ENCODE data around the gene AKNA. TPM values are rescaled to one million over a fixed set of nuclear protein-coding genes. Genes with fewer than 3 reads are reported as not detected.

The AKNA gene
- total RNA-seq, 4 donors from 2014 or later: 10.5 to 27.1 (median 14.4) TPM

DNA sequence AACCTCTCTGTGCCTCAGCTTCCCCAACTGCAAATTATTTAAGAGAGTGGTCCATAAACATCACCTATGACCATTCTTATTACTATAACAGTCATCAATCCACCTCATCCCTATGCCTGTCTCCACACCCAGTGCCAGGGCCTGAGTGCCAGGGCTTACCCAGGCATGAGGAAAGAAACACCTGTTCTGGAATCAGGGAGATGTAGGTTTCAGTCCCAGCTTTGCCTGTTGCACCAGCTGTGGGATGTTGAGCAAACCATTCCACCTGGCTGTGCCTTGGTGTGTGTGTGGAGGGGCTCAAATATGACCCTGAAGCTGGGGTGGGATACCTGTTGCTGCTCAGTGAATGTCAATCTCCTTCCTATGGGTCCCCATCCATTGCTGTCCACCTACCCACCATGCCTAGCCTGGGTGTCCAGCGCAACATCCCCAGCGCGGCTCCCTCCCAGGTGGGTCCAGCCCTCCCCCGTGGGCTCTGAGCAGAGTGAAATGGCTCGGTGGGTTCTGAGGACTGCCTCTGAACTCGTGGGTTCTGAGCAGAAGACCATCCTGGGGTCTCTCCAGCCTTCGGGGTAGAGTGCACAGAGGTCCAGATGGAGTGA, 16.3 kb downstream of the AKNA start:
- peaks cover 30% of the 10 kb centered on the region for H3K36me3 ChIP-seq
- no peaks in the 10 kb centered on the region for H3K27me3 ChIP-seq
- WGBS: 0% methylated on average over 1 of the region's 7 CpGs
- H3K4me3 ChIP-seq: no peak overlapping the region
- peaks cover 24% of the 10 kb centered on the region for H3K4me1 ChIP-seq
- no peak overlapping the region for H3K27ac ChIP-seq
- H3K9me3 ChIP-seq: no peaks in the 10 kb centered on the region
- TF ChIP-seq EP300 (IDR thresholded peaks at IDR 0.05): no peak
- TF ChIP-seq, protein P1, sequence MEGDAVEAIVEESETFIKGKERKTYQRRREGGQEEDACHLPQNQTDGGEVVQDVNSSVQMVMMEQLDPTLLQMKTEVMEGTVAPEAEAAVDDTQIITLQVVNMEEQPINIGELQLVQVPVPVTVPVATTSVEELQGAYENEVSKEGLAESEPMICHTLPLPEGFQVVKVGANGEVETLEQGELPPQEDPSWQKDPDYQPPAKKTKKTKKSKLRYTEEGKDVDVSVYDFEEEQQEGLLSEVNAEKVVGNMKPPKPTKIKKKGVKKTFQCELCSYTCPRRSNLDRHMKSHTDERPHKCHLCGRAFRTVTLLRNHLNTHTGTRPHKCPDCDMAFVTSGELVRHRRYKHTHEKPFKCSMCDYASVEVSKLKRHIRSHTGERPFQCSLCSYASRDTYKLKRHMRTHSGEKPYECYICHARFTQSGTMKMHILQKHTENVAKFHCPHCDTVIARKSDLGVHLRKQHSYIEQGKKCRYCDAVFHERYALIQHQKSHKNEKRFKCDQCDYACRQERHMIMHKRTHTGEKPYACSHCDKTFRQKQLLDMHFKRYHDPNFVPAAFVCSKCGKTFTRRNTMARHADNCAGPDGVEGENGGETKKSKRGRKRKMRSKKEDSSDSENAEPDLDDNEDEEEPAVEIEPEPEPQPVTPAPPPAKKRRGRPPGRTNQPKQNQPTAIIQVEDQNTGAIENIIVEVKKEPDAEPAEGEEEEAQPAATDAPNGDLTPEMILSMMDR (IDR thresholded peaks at IDR 0.05): no peak
- no peak for TF ChIP-seq POLR2AphosphoS5 (IDR thresholded peaks at IDR 0.05)
- no peak for TF ChIP-seq POLR2A (IDR thresholded peaks at IDR 0.05)
- no peak for DNase-seq (ENCODE audit: low spot score in 2 of 2)

DNA sequence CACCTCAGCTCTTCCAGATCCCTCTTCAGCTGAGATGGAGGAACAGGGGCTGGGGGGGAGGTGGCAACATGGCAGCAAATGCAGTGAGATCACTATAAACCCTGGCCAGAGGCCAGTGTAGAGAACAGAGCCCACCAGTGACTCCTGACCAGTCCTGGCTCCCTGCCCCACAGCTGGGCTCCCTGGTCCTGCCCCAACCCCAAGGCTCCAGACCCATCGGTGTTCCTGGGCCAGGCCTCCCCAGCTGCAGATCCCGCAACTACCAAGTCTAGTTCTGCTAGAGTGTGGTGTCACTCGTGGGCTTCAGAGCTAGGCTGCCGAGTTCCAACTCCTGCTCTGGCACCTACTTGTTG, 16.8 kb downstream of the AKNA start:
- H3K9me3 ChIP-seq: no peaks in the 10 kb centered on the region
- 67% methylated on average over 1 of the region's 4 CpGs for WGBS
- no peak for DNase-seq (ENCODE audit: low spot score in 2 of 2)
- no peak for TF ChIP-seq POLR2A (IDR thresholded peaks at IDR 0.05)
- no peak for TF ChIP-seq POLR2AphosphoS5 (IDR thresholded peaks at IDR 0.05)
- TF ChIP-seq, protein P1 (IDR thresholded peaks at IDR 0.05): no peak
- no peak for TF ChIP-seq EP300 (IDR thresholded peaks at IDR 0.05)
- H3K27ac ChIP-seq: no peak overlapping the region
- peaks cover 24% of the 10 kb centered on the region for H3K4me1 ChIP-seq
- H3K27me3 ChIP-seq: no peaks in the 10 kb centered on the region
- no peak overlapping the region for H3K4me3 ChIP-seq
- H3K36me3 ChIP-seq: peaks cover 28% of the 10 kb centered on the region

DNA sequence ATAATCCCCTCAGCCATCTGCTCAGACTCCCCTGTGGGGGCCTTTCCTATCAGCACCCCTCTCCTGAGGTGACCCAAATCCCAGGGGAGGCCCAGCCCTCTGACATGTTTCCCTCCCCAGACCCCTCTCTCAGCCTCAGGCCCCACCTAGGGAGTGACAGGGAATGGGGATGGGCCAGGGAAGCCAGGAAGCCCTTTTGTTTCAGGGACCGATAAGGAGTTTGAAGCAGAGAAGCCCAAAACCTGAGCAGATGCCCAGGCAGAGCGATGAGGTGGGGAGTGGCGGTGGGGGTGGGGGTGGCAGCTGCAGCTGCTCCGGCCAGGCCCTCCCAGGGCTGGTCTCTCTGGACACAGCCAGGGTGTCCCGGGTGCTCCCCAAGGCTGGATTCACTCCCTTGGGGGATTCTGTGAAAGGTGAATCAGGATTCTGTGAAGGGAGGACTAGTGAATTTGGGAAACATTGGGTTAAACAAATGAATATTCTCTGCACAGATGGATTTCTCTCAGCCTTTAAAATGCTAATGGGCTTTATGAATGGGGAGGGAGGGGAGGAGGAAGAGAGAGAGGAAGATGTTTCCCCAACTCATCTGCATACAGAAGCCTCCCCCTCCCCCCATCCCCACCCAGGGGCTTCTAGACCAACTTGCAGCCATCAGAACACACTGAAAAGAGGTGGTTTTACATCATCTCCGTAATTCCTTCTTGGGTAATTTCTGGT, 17.4 kb downstream of the AKNA start:
- H3K27ac ChIP-seq: no peak overlapping the region
- TF ChIP-seq, protein P1 (IDR thresholded peaks at IDR 0.05): no peak
- TF ChIP-seq POLR2A (IDR thresholded peaks at IDR 0.05) (no peak), POLR2AphosphoS5 (IDR thresholded peaks at IDR 0.05) (no peak), EP300 (IDR thresholded peaks at IDR 0.05) (no peak)
- WGBS: 69% methylated on average over 4 of the region's 6 CpGs
- H3K4me1 ChIP-seq: peaks cover 24% of the 10 kb centered on the region
- H3K9me3 ChIP-seq: no peaks in the 10 kb centered on the region
- H3K27me3 ChIP-seq: no peaks in the 10 kb centered on the region
- H3K36me3 ChIP-seq: peaks cover 28% of the 10 kb centered on the region
- H3K4me3 ChIP-seq: no peak overlapping the region
- DNase-seq (ENCODE audit: low spot score in 2 of 2): no peak

DNA sequence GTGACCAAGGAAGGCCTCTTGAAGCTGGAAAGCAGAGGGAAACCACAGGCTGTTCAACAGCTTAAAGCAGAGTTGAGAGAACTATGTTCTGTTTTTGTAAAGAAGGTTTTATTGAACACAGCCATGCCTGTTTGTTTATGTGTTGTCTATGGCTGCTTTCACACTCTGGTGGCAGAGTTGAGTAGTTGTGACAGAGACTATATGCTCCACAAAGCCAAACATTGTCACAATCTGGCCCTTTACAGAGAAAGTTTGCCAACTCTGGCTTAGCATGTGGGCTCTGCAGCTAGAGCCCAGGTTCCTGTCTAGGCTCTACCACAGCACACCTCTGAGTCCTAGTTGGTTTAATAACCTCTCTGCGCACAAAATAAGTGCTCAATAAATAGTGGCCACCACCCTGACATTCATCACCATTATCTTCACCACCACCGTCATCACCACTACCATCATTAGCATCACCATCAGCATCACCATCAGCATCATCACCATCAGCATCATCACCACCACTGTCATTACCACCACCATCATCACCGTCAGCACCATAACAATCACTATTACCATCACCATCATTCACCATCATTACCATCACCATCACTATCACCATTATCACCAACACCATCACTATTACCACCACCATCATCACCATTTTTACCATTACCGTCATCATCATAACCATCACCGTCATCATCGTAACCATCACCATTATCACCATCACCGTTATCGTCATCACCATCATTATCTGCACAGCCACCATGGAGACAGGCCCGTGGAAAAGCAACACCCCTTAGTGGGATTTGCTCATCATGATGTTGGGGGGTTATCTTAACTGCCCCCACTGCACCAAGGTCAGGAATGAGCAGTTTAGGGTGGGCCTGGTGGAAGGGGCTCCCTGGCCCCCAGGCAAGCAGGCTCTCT, 18.3 kb downstream of the AKNA start:
- H3K4me1 ChIP-seq: peaks cover 27% of the 10 kb centered on the region
- no peak for DNase-seq (ENCODE audit: low spot score in 2 of 2)
- H3K9me3 ChIP-seq: no peaks in the 10 kb centered on the region
- H3K4me3 ChIP-seq: no peak overlapping the region
- TF ChIP-seq POLR2A (IDR thresholded peaks at IDR 0.05): no peak
- TF ChIP-seq POLR2AphosphoS5 (IDR thresholded peaks at IDR 0.05): no peak
- TF ChIP-seq, protein P1 (IDR thresholded peaks at IDR 0.05): no peak
- TF ChIP-seq EP300 (IDR thresholded peaks at IDR 0.05): no peak
- WGBS: 92% methylated on average over 9 of the region's 9 CpGs
- no peak overlapping the region for H3K27ac ChIP-seq
- no peaks in the 10 kb centered on the region for H3K27me3 ChIP-seq
- H3K36me3 ChIP-seq: peaks cover 33% of the 10 kb centered on the region
